ENCODE measurements around the gene IL1B.

The IL1B gene

DNA sequence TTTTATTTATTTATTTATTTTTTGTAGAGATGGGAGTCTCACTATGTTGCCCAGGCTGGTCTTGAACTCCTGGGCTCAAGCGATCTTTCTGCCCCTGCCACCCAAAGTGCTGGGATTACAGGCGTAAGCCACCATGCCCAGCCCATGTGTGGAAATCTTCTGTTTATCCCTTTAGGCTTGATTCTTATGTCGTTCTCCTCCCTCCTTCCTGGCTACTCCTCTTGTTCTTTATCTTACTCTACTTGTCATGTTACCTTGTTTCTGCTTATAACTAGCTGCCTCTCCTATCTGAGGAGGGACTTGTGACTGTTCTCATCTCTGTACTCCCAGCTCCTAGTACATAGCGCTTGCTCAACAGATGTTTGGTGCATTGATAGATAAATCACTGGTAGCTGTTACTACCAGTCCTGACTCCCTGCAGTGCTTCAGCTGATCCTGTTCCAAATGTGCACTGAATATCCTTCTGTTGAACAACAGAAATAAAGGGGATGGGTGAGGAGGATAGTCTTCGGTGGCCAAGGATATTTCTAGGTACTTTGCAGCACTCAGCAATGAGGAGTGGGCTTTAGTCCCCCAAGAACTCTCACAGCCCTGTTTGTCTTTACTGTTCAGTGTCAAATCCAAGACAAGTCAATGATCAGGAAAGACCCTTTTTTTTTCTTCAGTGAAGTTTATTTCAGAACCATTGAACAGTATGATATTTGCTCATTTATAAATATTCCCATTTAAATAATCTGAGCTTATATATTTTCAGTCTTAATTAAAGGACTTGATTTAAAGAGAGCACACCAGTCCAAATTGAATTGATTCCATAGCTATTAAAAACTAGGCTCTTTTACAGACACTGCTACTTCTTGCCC is 7.2 kb downstream of the IL1B start:
- no peak for DNase-seq (ENCODE audit: low spot score)

DNA sequence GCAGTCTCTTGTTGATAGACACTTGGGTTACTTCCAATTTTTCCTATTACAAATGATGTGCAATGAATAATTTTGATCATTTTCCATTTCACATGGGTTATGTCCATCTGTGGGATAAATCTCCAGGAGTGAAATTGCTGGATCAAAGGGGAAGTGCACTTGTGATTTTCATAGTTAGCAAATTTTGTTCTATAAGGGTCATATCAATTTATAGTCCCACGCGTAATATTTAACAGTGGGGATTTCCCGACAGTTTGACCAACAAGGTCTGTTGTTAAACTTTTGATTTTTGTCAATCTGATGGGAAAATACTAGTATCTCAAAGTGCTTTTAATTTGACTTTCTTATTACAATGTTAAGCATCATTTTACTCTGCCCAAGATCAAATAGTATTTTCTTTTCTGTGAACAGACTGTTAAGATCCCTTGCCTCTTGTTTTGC is 8.3 kb downstream of the IL1B start:
- no peak for DNase-seq (ENCODE audit: low spot score)

DNA sequence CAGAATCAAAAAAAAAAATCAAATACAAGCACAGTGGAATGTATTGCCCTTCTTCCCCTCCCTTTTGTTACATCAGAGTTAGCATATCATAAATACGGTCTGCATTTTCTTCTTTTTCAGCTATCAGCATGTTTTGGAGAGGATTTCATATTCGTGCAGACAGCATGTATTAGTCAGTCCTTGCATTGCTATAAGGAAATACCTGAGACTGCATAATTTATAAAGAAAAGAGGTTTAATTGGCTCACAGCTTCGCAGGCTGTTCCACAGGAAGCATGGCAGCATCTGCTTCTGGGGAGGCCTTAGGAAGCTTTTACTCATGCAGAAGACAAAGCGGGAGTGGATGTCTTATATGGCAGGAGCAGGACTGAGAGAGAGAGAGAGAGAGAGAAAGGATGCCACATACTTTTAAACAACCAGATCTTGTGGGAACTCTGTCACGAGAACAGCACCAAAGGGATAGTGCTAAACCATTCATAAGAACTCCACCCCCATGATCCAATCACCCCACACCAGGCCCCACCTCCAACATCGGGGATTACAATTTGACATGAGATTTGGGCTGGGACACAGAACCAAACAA is 8.9 kb downstream of the IL1B start:
- DNase-seq (ENCODE audit: low spot score) = no peak

DNA sequence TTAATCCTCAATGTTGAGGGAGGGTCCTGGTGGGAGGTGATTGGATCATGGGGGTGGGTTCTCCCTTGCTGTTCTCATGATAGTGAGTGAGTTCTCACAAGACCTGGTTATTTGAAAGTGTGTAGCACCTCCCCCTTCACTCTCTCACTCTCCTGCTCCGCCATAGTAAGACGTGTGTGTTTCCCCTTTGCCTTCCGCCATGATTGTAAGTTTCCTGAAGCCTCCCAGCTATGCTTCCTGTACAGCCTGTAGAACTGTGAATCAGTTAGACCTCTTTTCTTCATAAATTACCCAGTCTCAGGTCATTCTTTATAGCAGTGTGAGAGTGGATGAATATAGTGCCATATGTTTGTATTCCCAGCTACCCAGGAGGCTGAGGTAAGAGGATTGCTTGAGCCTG is 9.6 kb downstream of the IL1B start:
- DNase-seq (ENCODE audit: low spot score) = no peak

DNA sequence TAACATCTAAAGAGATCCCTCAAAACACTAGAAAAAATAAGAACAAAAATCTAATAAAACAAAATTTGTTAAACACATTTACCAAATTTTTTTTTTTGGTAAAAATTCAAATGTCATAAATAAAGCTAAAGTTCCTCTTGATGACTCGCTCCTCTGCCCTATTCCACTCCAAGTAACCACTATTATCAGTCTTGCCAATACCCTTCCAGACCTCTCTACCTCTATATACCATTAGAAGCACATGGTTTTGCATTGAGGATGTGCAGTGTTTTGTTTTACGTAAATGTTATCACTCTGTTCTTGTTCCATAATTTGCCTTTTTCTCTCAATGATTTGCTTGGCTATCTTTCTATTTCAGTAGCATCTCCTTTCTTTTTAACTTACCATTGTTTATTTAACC is 10.9 kb downstream of the IL1B start:
- DNase-seq (ENCODE audit: low spot score) = no peak

DNA sequence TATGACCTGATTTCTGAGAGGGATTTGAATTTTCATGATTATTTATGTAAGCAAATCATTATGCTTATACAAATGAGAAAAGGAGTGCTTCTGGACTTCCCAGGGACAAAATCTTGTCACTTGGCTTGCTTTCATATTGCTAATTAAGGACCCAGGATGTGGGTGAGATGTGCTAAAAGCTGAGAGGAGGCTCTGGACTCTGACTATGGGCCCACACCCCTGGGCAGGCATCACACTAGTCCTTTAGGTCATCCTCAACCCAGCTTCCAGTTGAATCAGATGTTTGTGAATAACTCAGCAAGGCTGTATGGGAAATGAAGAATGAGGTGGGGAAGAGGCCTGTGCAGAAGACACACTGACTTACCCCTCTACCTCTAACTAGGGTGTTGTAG is 11.9 kb downstream of the IL1B start:
- DNase-seq (ENCODE audit: low spot score) = no peak

DNA sequence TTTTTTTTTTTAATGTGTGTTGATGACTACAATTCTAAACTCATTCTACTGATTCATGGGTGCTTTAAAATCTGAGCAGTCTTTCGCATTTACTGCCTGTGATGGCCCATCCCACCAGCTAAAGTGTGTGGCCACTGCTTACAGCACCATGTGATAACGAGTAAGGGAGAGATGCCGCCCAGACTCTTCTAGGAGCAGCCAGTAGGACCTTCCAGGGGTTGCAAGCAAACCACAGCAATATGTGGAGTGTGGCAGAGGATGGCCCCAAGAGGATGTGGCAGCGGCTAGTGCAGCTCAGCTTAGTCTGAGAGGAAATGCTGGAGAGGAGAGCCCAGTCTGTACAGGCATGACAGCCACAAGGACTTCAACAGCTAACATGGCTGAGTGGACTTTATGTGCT is 14.9 kb downstream of the IL1B start:
- DNase-seq (ENCODE audit: low spot score) = no peak

DNA sequence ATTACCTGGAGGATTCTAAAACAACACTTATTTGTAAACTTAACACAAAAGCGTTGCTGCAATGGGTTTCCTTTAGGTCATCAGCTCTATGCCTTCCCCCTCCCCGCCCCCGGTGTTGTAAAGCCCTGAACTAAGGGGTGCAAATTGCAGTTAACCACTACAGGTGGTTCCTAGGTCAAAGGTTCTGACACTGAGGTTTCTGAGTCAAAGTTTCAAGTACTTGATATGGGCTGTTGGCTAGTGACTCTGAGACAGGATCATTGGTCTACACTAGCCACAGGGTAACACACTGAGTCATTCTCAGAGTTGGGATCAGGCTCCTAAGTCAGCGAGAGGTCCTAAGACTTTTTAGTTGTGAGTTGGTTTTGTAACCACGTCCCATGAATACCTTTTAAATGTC is 15.4 kb downstream of the IL1B start:
- no peak for DNase-seq (ENCODE audit: low spot score)

DNA sequence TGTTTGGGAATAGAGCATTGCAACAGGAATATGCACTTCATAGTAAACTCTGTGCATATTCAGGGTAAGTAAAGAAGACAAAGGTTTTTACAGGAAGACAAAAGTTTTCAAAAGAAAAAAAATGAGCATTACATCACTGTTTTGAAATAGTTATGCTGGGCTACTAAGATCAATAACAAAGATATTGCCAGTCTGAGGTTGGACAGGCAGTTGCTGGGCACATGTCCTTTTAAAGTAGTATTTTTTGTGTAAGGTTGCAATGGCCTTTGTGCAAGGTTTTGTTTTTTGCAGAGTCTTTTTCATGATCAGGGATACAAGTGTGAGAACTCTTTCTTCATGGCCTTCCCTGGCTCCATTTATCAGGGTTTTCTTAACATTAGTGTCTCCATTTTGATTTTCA is 16.2 kb downstream of the IL1B start:
- no peak for DNase-seq (ENCODE audit: low spot score)

DNA sequence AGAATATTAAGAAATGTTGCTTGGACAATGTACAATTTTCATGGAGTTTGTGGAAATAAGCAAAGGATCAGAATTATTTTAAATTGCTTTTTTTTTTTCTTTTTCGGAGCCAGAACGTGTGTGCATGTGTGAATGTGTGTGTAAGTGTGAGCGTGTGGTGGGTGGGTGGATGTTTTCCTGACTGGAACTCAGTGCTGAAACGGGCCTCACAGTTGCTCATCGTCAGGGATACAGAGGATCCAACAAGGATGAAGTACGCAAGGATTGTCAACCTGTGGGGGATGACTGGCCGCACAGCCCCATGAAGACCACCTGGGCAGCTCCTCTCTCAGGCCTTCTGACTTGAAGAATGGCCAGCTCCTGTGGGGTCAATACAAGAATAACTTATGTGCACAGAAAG is 17.5 kb downstream of the IL1B start:
- DNase-seq (ENCODE audit: low spot score) = no peak

DNA sequence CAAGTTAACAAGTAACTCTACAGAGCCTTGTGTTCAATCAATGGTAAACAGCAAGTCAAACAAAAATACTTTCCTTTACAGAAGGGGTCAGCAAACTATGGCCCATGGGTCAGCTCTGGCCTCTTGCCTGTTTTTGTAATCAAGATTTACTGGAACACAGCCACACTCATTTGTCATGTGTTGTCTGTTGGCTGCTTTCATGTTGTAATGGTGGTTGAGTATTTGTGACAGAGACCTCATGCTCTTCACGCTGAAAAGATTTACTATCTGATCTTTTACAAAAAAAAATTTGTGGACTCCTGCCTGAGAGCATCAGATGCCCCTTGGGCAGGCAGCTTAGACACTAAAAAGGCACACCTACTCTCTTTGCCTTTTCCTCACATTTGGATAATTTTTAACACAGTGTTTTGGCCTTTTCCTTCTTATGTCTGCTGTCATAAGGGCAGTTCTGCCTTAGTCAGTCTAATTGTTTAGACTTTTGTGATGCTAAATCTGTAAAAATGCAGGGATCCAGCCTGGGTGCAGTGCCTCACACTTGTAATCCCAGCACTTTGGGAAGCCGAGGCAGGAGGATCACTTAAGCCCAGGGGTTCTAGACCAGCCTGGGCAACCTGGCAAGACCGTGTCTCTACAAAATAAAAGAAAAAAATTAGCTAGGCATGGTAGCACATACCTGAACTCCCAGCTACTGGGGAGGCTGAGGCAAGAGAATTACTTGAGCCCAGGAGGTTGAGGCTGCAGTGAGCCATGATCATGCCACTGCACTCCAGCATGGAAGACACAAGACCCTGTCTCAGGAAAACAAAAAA is 18.3 kb downstream of the IL1B start:
- no peak for DNase-seq (ENCODE audit: low spot score)

DNA sequence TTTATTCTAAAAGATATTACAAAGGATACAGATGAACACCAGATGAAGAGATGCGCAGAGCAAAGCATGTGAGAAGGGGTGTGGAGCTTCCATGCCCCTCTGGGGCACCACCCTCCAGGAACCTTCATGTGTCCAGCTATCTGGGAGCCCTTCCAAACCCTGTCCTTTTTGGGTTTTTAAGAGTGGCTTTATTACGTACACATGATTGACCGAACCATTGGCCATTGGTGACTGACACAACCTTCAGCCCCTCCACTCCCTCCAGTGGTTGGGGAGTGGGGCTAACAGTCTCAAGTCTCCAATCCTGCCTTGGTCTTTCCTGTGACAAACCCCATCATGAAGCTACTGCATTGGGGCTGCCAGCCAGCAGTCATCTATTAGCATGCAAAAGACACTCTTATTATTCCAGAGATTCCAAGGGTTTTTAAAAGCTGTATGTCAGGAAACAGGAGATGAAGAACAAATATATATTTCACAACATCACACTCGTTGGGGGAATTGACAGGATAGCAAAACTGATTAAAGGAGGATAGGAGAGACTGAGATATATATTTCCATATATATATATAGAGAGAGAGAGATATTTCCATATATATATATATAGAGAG is 19.4 kb downstream of the IL1B start:
- DNase-seq (ENCODE audit: low spot score) = no peak

DNA sequence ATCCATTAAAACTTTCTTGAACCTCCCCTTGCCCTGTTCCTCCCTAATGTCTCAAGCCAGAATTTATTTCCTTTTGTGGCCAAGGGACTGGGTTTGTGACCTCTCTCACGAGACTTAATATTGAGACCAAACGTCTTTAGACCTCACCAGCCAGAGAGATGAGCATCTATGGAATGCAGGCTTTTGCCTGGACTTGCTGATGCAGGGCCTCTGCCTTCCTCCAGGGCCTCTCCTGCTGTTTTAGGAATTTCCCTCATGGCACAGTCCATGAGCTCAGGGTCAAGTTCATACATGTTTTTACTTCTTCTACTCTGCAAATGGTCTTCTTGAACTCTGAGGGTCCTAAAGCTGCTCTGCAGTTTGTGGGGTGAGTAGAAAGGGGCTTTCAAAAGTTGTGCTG is 22.3 kb downstream of the IL1B start:
- no peak for DNase-seq (ENCODE audit: low spot score)

DNA sequence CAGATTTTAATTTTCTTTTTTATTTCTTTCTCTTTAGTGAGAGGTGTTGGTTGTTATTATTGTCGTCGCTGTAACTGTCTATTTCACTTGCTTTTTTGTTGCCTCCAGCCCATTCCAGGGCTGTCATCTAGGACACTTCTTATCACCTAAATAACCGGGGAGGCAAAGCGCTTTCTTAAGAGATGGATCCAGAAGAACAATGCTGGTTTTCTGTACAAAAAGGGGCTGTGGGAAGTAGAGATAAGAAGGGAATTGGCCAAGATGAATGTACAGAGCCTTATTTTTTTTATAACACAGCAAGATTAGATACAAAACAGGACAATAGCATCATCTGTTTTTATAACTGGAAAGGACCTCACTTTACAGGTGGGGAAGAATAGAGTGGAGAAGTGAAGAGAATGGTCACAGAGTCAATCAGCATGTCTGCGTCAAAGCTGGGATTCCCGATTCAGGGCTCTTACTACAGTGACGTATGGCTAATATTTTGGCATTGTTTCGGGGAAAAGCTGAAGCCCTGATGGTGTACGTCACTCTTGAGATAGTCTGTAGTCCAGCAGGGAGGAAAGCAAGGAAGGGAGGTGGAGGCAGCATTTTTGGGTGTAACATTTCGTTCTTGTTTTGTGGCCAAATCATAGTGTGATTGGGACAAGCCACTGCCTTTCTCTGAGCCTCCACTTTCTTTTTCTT is 23.2 kb downstream of the IL1B start:
- DNase-seq (ENCODE audit: low spot score) = no peak

DNA sequence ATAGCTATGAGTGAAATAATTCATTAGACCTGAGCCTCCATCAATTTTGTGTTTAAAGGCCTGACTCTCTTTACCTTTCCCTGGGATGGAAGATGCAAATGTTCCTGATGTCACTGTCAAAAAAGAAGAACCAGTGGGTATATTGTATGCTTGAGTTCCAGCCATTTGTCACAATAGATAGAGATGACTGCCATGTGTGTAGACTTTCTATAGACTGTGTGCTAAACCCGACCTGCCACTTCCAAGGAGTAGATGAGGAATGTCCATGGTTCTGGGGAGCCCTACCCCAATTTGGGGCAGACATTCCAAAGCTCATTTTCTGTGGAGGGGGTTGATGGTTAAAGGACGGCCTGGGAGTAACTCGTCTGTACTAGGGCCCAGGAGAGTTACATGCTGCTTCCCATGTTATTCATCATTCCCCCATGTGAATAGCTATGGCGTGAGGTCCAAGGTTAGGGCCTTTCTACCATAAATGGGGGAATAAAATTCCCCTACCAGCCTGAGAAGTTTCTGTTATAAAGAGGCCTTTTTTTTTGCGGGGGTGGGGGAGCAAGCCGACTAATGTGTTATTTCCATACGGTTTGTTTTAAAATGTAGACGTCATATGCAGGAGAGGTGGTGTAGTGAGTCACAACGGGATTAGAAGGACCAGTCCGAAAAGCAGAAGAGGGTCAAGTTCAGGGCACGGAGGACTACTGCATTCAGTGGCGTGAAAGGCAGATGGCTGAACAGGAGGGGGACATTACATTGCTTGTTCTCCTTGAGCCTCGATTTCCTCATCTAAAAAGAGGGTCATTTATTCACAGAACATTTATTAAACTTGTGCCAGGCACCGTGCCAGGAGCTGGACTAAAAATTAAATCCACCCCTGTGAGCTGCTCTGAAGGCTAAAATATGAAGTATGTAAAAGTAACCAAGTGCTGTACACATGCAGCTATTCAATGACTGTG is 24.0 kb downstream of the IL1B start:
- DNase-seq (ENCODE audit: low spot score) = peak; percentile 36

DNA sequence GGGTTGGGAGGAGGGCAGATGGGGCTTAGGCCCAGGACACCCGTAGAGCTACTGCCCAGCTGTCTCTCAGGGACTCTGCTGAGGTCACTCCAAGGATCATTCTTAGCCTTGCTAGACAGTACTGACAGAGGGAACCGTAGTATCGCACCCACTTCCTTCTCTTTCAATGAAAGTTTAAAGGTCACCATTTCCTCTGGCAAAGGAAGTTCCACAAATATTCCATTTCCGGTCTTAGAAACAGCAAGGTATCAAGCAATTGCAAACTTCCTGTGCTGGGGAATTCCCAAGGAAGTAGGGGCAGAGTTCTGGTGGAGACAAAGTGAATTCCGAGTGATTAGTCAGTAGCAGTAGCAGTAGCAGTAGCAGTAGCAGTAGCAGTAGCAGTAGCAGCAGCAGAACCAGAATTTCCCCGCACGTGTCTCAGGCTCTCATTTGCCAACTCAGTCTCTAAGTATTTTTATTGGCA is 24.7 kb downstream of the IL1B start:
- peak; percentile 64 for DNase-seq (ENCODE audit: low spot score)

DNA sequence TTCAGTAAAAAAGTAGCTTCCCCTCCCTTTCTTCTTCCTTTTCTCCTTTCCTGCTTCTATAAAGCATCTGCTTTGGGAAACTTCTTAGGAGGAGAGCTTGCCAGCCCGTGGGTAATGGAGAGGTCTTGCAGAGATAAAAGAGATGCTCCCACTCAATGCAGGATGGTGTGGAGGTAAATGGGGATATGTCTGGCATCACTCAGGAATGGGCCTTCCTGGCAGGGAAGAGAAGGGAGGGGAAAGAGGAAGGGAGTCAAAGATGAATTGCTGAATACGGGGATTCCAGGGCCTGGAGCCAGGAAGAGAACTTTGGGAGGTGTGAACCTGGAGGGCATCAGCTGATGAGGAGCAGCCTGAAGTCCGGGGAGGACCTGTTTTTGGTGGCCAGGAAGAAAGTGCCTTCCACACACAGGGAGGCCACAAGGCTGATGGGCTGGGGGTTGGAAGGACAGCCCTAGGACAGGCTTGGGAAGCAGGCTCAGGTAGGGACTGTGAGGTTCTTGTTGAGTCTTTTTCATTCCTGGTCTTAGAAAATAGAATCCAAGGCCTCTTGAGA is 25.2 kb downstream of the IL1B start:
- no peak for DNase-seq (ENCODE audit: low spot score)

DNA sequence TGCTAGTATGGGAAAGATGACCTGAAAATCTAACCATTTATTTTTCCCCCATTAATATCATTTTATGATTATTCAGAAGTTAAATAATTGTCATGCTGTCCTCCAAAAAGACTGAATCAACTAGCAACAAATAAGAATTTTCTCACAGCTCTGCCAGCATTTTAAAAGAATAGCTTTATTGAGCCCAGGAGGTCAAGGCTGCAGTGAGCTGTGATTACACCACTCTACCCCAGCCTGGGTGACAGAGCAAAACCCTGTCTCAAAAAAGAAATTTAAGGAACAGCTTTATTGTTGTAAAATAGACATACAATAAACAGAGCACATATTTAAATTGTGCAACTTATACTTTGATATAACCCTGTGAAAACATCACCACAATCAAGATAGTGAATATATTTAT is 27.5 kb downstream of the IL1B start:
- DNase-seq (ENCODE audit: low spot score) = no peak

DNA sequence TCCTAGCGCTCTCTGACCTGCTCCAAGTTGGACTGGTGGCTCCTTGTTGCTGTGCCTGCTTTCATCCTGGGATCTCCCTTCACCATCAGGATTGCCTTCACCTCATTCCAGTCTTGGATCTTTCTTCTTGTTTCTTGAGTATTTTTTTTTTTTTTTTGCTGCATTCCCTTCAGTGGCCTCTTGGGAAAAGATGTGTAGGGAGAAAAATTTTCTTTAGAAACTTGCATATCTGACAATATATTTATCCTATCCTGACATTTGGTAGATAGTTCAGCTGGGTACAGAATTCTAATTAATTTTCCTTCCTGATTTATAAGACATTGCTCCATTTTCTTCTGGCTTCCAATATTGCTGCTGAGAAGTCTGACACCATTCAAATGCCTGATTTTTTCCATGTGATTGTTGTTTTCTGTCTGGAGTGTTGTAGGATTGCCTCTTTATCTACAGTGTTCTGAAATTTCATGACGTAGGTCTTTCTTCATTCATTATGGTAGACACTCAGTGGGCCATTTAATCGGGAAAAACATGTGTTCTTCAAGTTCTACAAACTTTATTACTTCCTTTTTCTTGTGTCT is 29.3 kb downstream of the IL1B start:
- no peak for DNase-seq (ENCODE audit: low spot score)

DNA sequence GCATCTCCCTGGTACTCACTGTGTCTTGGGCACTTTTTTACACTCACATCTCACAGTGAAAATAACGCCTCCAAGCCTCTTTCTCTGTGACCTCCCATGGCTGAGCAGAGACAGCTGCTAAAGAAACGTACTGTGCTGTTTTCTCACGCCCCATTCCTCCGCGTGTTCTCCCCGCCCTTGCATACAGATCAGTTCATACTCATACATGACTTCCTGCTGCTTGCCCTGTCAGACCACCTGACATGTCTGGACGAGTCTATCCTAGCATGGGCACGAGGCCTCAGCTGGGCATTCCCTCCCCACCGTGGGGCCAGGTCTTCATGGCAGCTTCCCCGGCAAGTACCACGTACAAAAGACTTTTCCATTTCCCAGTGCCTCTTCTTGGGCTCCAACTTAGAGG is 31.0 kb downstream of the IL1B start:
- no peak for DNase-seq (ENCODE audit: low spot score)

All from hepatic stellate cell (primary cell).